SK-N-SH (cell line): ENCODE measurements around the gene PIP4K2A.

Source experiments
- ELF1 ChIP-seq: IDR thresholded peaks from 2 replicates; pipeline ENCODE4 v1.4.0; 2012
- FOXJ3 ChIP-seq: sonication (generic); formaldehyde crosslinking; IDR thresholded peaks from 2 replicates; pipeline ENCODE4 v1.5.1; 2020; ENCODE audit warnings: mild to moderate bottlenecking, missing genetic modification reagents
- MXI1 ChIP-seq: IDR thresholded peaks from 2 replicates; pipeline ENCODE4 v1.6.1; 2012; ENCODE audit warnings: mild to moderate bottlenecking, low read depth, low read length, improper control_type of control experiment
- POLR2AphosphoS5 ChIP-seq: IDR thresholded peaks from 2 replicates; pipeline ENCODE4 v1.6.1; 2012; ENCODE audit warnings: low read depth, low read length
- SMC3 ChIP-seq: IDR thresholded peaks from 2 replicates; pipeline ENCODE4 v1.6.1; 2012; ENCODE audit warnings: low read depth, low read length, improper control_type of control experiment
- TF ChIP-seq, protein P1 (sequence below): fragments of 200-600 bp; sonication (generic); IDR thresholded peaks from 2 replicates; pipeline ENCODE4 v1.6.1; 2017; ENCODE audit warnings: antibody characterized with exemption, mild to moderate bottlenecking, moderate library complexity
- TF ChIP-seq, protein P2 (sequence below): IDR thresholded peaks from 2 replicates; pipeline ENCODE4 v1.4.0; 2012; ENCODE audit warnings: low read depth, borderline replicate concordance

DNA sequence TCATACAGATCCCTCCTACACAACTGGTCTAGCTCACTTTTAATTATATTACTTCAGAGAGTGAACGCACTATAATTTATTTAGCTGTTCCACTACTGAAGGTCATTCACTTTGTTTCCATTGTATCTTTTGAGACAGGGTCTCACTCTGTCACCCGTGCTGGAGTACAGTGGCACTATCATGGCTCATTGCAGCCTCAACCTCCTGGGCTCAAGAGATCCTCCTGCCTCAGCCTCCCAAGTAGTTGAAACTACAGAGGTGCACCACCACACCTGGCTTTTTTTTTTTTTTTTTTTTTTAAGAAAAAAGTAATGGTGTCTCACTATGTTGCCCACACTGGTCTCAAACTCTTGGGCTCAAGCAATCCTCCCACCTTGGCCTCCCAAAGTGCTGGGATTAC, 49.0 kb downstream of the PIP4K2A start:
- TF ChIP-seq, protein P1, sequence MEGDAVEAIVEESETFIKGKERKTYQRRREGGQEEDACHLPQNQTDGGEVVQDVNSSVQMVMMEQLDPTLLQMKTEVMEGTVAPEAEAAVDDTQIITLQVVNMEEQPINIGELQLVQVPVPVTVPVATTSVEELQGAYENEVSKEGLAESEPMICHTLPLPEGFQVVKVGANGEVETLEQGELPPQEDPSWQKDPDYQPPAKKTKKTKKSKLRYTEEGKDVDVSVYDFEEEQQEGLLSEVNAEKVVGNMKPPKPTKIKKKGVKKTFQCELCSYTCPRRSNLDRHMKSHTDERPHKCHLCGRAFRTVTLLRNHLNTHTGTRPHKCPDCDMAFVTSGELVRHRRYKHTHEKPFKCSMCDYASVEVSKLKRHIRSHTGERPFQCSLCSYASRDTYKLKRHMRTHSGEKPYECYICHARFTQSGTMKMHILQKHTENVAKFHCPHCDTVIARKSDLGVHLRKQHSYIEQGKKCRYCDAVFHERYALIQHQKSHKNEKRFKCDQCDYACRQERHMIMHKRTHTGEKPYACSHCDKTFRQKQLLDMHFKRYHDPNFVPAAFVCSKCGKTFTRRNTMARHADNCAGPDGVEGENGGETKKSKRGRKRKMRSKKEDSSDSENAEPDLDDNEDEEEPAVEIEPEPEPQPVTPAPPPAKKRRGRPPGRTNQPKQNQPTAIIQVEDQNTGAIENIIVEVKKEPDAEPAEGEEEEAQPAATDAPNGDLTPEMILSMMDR: no peak
- no peak for TF ChIP-seq FOXJ3 (CRISPR knock-in tag)
- TF ChIP-seq SMC3: no peak
- no peak for TF ChIP-seq POLR2AphosphoS5
- TF ChIP-seq, protein P2, sequence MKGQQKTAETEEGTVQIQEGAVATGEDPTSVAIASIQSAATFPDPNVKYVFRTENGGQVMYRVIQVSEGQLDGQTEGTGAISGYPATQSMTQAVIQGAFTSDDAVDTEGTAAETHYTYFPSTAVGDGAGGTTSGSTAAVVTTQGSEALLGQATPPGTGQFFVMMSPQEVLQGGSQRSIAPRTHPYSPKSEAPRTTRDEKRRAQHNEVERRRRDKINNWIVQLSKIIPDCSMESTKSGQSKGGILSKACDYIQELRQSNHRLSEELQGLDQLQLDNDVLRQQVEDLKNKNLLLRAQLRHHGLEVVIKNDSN: no peak
- no peak for TF ChIP-seq ELF1
- TF ChIP-seq MXI1: no peak
